Activated CD4-positive, alpha-beta T cell treated with anti-CD3 and anti-CD28 coated beads for 24 hours (primary cell): ENCODE results near the gene TRABD2A.

Source experiments
- DNase-seq, 2 donors: peaks; one replicate each; pipeline ENCODE4 v3.0.0-alpha.2; 2020; ENCODE audit warnings: low read depth in 2 of 2

TRABD2A gene

GRCh38 chr2:84817239-84817655, 63.6 kb downstream of the TRABD2A start:
- DNase-seq = no peak

GRCh38 chr2:84816426-84817026, 64.4 kb downstream of the TRABD2A start:
- no peak for DNase-seq

GRCh38 chr2:84815146-84815545, 65.7 kb downstream of the TRABD2A start:
- no peak for DNase-seq

GRCh38 chr2:84811839-84812431, 68.9 kb downstream of the TRABD2A start:
- no peak for DNase-seq

- DNase-seq = no peak
Measured at GRCh38 chr2:84808279-84808678, 72.6 kb downstream of the TRABD2A start.

- DNase-seq = no peak
Measured at GRCh38 chr2:84807063-84807485, 73.8 kb downstream of the TRABD2A start.

GRCh38 chr2:84805250-84805958, 75.5 kb downstream of the TRABD2A start:
- DNase-seq = no peak

- DNase-seq = no peak
Measured at GRCh38 chr2:84801811-84802210, 79.1 kb downstream of the TRABD2A start.

GRCh38 chr2:84800194-84800805, 80.6 kb downstream of the TRABD2A start:
- no peak for DNase-seq

GRCh38 chr2:84799772-84800171, 81.1 kb downstream of the TRABD2A start:
- DNase-seq = no peak

- no peak for DNase-seq
Measured at GRCh38 chr2:84797271-84797670, 83.6 kb downstream of the TRABD2A start.

GRCh38 chr2:84796798-84797197, 84.1 kb downstream of the TRABD2A start:
- DNase-seq = no peak

GRCh38 chr2:84793641-84794040, 87.2 kb downstream of the TRABD2A start:
- DNase-seq = no peak

GRCh38 chr2:84792856-84793522, 87.9 kb downstream of the TRABD2A start:
- DNase-seq = no peak

- no peak for DNase-seq
Measured at GRCh38 chr2:84788498-84788897, 92.4 kb downstream of the TRABD2A start.

- no peak for DNase-seq
Measured at GRCh38 chr2:84788027-84788426, 92.9 kb downstream of the TRABD2A start.

- DNase-seq = no peak
Measured at GRCh38 chr2:84786601-84787000, 94.3 kb downstream of the TRABD2A start.

- no peak for DNase-seq
Measured at GRCh38 chr2:84785950-84786349, 94.9 kb downstream of the TRABD2A start.

GRCh38 chr2:84782717-84783442, 98.0 kb downstream of the TRABD2A start:
- peak in 1 of 2 donors; percentile 8 for DNase-seq

GRCh38 chr2:84781942-84782716, 98.8 kb downstream of the TRABD2A start:
- peak; percentile 27 to 36 for DNase-seq

GRCh38 chr2:84779781-84780180, 101.1 kb downstream of the TRABD2A start:
- no peak for DNase-seq
